ENCODE data around the gene EPB41L5.

Gene EPB41L5

GRCh38 chr2:120206022-120206581 lies 193.2 kb downstream of the EPB41L5 start:
- DNase-seq: peak in 1 of 2 experiments; percentile 15

- DNase-seq: no peak
Observed at GRCh38 chr2:120208381-120209353, 195.8 kb downstream of the EPB41L5 start.

GRCh38 chr2:120209427-120210269 lies 196.8 kb downstream of the EPB41L5 start:
- no peak for DNase-seq

GRCh38 chr2:120210270-120210693 lies 197.4 kb downstream of the EPB41L5 start:
- DNase-seq: no peak

- DNase-seq: no peak
Observed at GRCh38 chr2:120218181-120218580, 205.3 kb downstream of the EPB41L5 start.

- DNase-seq: no peak
Observed at GRCh38 chr2:120219291-120219690, 206.4 kb downstream of the EPB41L5 start.

- DNase-seq: no peak
Observed at GRCh38 chr2:120219766-120220165, 206.9 kb downstream of the EPB41L5 start.

GRCh38 chr2:120220756-120221155 lies 207.9 kb downstream of the EPB41L5 start:
- no peak for DNase-seq

- DNase-seq: no peak
Observed at GRCh38 chr2:120221616-120222015, 208.7 kb downstream of the EPB41L5 start.

- no peak for DNase-seq
Observed at GRCh38 chr2:120222186-120223033, 209.5 kb downstream of the EPB41L5 start.

- peak; percentile 77 to 85 for DNase-seq
Observed at GRCh38 chr2:120223034-120223912, 210.4 kb downstream of the EPB41L5 start, which contains the start of gene TMEM185B. TMEM185B (minus strand) TSS chr2:120223400; CDS start chr2:120222976, 424 bp downstream.

GRCh38 chr2:120224256-120224655 lies 211.4 kb downstream of the EPB41L5 start:
- DNase-seq: no peak

- peak; percentile 48 to 84 for DNase-seq
Observed at GRCh38 chr2:120224735-120225548, 212.1 kb downstream of the EPB41L5 start.

GRCh38 chr2:120225549-120226065 lies 212.7 kb downstream of the EPB41L5 start:
- DNase-seq: no peak

- DNase-seq: no peak
Observed at GRCh38 chr2:120226316-120226715, 213.4 kb downstream of the EPB41L5 start.

GRCh38 chr2:120227111-120227991 lies 214.5 kb downstream of the EPB41L5 start:
- DNase-seq: no peak

- DNase-seq: no peak
Observed at GRCh38 chr2:120228503-120228902, 215.6 kb downstream of the EPB41L5 start.

All from NCI-H2081 (cell line).